Measurements from ENCODE around the gene C4orf46.
"Not testable (repeated sequence)": the region's sequence is repeated elsewhere in the genome, so short reads cannot be mapped to it uniquely, and the experiment has no call there.

The C4orf46 gene

GRCh38 chr4:158671665-158671914, at the start of gene C4orf46:
Gene C4orf46 (minus strand): TSS chr4:158671887. CDS start chr4:158671801, 86 bp downstream.
- DNase-seq, result no peak

- DNase-seq, result no peak
Observed at GRCh38 chr4:158715802-158716201, 44.1 kb upstream of the C4orf46 start.

GRCh38 chr4:158714937-158715336, 43.2 kb upstream of the C4orf46 start:
- DNase-seq, result no peak

GRCh38 chr4:158712622-158713021, 40.9 kb upstream of the C4orf46 start:
- not testable (repeated sequence) for DNase-seq

- DNase-seq, result no peak
Observed at GRCh38 chr4:158710814-158711213, 39.1 kb upstream of the C4orf46 start.

- no peak for DNase-seq
Observed at GRCh38 chr4:158704274-158704673, 32.6 kb upstream of the C4orf46 start.

GRCh38 chr4:158688813-158689212, 17.1 kb upstream of the C4orf46 start:
- DNase-seq, result no peak

- DNase-seq, result no peak
Observed at GRCh38 chr4:158682066-158682465, 10.4 kb upstream of the C4orf46 start.

- DNase-seq, result no peak
Observed at GRCh38 chr4:158681629-158682028, 9.9 kb upstream of the C4orf46 start.

- DNase-seq, result no peak
Observed at GRCh38 chr4:158678767-158679166, 7.1 kb upstream of the C4orf46 start.

- no peak for DNase-seq
Observed at GRCh38 chr4:158676076-158676475, 4.4 kb upstream of the C4orf46 start.

- DNase-seq, result no peak
Observed at GRCh38 chr4:158673633-158674032, 1.9 kb upstream of the C4orf46 start.

GRCh38 chr4:158671915-158672806, 474 bp upstream of the C4orf46 start, which contains the start of gene ETFDH:
Gene ETFDH (plus strand): TSS chr4:158672296. CDS start chr4:158672457, 161 bp downstream.
- peak; percentile 90 for DNase-seq

GRCh38 chr4:158670975-158671664, 567 bp downstream of the C4orf46 start:
- DNase-seq, result peak; percentile 14

GRCh38 chr4:158669310-158669709, 2.4 kb downstream of the C4orf46 start:
- DNase-seq, result no peak

GRCh38 chr4:158667651-158668198, 4.0 kb downstream of the C4orf46 start:
- DNase-seq, result no peak

- no peak for DNase-seq
Observed at GRCh38 chr4:158666892-158667291, 4.8 kb downstream of the C4orf46 start.

- DNase-seq, result no peak
Observed at GRCh38 chr4:158664806-158665205, 6.9 kb downstream of the C4orf46 start.

- DNase-seq, result not testable (repeated sequence)
Observed at GRCh38 chr4:158663707-158664625, 7.7 kb downstream of the C4orf46 start.

- not testable (repeated sequence) for DNase-seq
Observed at GRCh38 chr4:158663255-158663654, 8.4 kb downstream of the C4orf46 start.

GRCh38 chr4:158657291-158657690, 14.4 kb downstream of the C4orf46 start:
- no peak for DNase-seq

- DNase-seq, result no peak
Observed at GRCh38 chr4:158656439-158656838, 15.2 kb downstream of the C4orf46 start.

GRCh38 chr4:158652920-158653319, 18.8 kb downstream of the C4orf46 start:
- DNase-seq, result no peak

Measured in activated T-cell treated with anti-CD3 and anti-CD28 coated beads for 4 hours (primary cell).